Activated naive CD8-positive, alpha-beta T cell treated with anti-CD3 and anti-CD28 coated beads, Interleukin-2, amount 50 U/mL, for 24 hours (primary cell): ENCODE measurements around the gene CEP20.
"Not testable (repeated sequence)": the region's sequence is repeated elsewhere in the genome, so short reads cannot be mapped to it uniquely, and the experiment has no call there.

Experiments
- ATAC-seq: fragments of 150-1000 bp; cut with Tn5 transposase; one replicate; pipeline ENCODE4 v1.10.0; 2021
- DNase-seq: peaks from one replicate; pipeline ENCODE4 v3.0.0; 2021
- H3K27ac Mint-ChIP-seq: one replicate; pipeline ENCODE4 v1.8.0; 2021; ENCODE audit warnings: mild to moderate bottlenecking, mixed read lengths
- H3K27me3 Mint-ChIP-seq: one replicate; pipeline ENCODE4 v1.8.0; 2021; ENCODE audit warnings: mixed read lengths
- H3K36me3 Mint-ChIP-seq: one replicate; pipeline ENCODE4 v1.8.0; 2021; ENCODE audit warnings: low read depth, mixed read lengths
- H3K4me1 Mint-ChIP-seq: one replicate; pipeline ENCODE4 v1.8.0; 2021; ENCODE audit warnings: mixed read lengths
- H3K4me3 Mint-ChIP-seq: one replicate; pipeline ENCODE4 v1.8.0; 2021; ENCODE audit warnings: mild to moderate bottlenecking, moderate library complexity, mixed read lengths
- H3K9me3 Mint-ChIP-seq: one replicate; pipeline ENCODE4 v1.8.0; 2021; ENCODE audit warnings: mixed read lengths

The CEP20 gene

GRCh38 chr16:15857724-15858560 is 30.5 kb downstream of the CEP20 start:
- DNase-seq (no peak), ATAC-seq (no peak)
- H3K27me3 Mint-ChIP-seq, result peaks cover 41% of the 10 kb centered on the region
- H3K9me3 Mint-ChIP-seq, result no peaks in the 10 kb centered on the region
- no peak overlapping the region for H3K27ac Mint-ChIP-seq
- H3K4me3 Mint-ChIP-seq, result peak overlapping the region; percentile 64
- H3K4me1 Mint-ChIP-seq, result peaks cover 12% of the 10 kb centered on the region
- H3K36me3 Mint-ChIP-seq, result no peaks in the 10 kb centered on the region

DNA sequence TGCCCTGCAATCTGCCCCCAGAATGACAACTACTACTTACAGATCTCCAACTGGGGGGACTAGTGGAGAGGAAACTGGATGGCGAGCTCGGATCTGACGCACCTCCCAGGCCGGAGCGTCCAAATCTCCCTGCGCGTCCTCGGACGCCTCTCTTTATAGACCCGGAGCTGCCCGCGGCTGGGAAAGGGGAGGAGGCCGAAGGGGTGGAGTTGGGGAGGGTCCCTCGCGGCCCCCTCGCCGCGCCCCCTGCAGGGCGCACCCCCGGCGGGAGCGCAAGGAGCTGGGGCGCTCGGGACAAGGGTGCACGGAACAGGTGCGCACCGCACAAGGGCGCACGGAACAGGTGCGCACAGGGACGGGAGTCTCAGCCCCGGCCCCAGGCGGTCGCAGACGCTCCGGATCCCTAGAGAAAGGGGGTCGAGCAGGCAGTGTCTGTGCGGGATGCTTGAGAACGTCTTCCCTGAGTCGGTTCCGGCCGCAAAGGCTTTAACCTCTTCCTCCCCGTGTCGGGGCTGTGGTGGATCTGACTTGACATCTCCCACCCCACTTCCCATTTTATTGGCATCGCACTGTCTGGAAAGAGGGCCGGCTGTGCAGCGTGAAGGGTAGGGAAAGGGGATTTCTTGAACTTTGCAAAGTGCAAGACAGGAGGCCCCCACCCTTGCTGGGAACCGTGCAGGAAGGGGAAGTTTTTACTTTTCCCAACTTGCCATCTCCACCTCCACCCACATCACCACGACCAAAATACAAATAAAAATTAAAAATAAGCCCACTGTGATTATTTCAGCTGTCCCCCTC is 31.3 kb downstream of the CEP20 start, which contains the start of gene MYH11:
TSS of gene MYH11 (minus strand) at position 128 of the 798 bp plus-strand sequence. CDS start 18,776 bp downstream, outside the sequence.
- Mint-ChIP-seq H3K36me3 (no peaks in the 10 kb centered on the region), H3K4me3 (peak within 1 kb of the TSS; percentile 64), H3K27ac (no peak within 1 kb of the TSS), H3K27me3 (peaks cover 41% of the 10 kb centered on the region), H3K4me1 (peaks cover 12% of the 10 kb centered on the region), H3K9me3 (no peaks in the 10 kb centered on the region)
- DNase-seq, result no peak
- no peak for ATAC-seq

DNA sequence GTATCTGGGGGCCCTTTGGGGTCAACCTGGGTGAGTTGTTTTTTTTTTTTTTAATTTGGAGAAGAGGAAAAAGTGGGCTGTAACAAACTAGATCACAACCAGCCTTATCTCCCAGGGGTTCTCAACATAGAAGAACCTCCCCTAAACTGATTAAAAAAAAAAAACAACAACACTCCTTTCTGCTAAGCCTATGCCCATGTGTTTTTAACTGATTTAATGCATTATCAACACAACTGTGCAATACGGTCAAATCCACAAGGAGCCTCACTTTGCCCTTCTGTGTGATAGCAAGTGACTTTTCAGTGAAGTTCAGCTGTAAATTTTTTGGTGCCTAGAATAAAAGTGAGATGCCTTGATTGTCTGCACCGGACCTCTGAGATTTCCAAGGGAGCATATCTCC is 32.2 kb downstream of the CEP20 start:
- H3K36me3 Mint-ChIP-seq, result no peaks in the 10 kb centered on the region
- peaks cover 41% of the 10 kb centered on the region for H3K27me3 Mint-ChIP-seq

GRCh38 chr16:15855704-15856003 is 32.7 kb downstream of the CEP20 start:
- no peaks in the 10 kb centered on the region for H3K36me3 Mint-ChIP-seq
- no peaks in the 10 kb centered on the region for H3K9me3 Mint-ChIP-seq
- peaks cover 12% of the 10 kb centered on the region for H3K4me1 Mint-ChIP-seq
- DNase-seq (no peak), ATAC-seq (no peak)
- H3K27me3 Mint-ChIP-seq, result peaks cover 41% of the 10 kb centered on the region
- no peak overlapping the region for H3K27ac Mint-ChIP-seq
- H3K4me3 Mint-ChIP-seq, result no peak overlapping the region

More for the DNA sequence above, 32.2 kb downstream of the CEP20 start:
- Mint-ChIP-seq H3K4me3 (no peak overlapping the region), H3K9me3 (no peaks in the 10 kb centered on the region), H3K4me1 (peaks cover 12% of the 10 kb centered on the region), H3K27ac (no peak overlapping the region)
- ATAC-seq (no peak), DNase-seq (no peak)

DNA sequence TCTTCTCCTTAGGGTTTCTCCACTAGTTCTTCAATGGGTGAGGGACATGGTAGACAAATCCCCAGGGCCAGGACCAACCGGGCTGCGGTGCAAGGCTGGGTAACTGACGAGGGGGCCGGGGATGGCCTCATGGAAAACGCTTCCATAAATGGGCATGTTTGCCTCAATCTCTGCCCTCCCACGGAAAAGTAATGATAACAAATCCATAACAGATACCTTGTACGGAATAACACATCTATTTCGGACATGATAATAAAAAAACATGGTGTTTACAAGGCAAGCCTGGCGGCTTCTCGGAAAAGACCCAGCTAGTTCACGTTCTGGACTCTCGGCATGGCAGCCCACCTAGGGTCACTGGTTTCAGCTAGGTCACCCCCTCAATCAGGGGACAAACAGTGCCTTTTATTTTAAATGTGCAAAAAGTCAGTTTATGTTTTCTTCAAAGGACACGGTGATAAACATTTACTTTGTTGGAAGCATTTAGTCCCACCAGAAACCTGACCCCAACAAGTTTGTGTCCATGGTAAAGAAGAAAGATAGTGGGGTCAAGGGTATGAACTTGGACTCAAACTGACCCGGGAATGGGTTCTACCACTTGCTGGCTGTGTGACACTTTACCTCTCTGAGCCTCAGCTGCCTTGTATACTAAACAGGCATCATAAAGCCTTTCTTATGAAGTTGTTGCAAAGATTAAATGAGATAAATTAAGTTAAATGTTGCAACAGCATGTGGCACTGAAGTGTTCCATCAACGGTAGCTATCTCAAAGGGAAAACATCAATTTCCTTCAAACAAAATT is 33.3 kb downstream of the CEP20 start:
- DNase-seq (no peak), ATAC-seq (no peak)
- peaks cover 12% of the 10 kb centered on the region for H3K4me1 Mint-ChIP-seq
- H3K9me3 Mint-ChIP-seq, result no peaks in the 10 kb centered on the region
- H3K4me3 Mint-ChIP-seq, result no peak overlapping the region
- H3K27ac Mint-ChIP-seq, result no peak overlapping the region
- H3K36me3 Mint-ChIP-seq, result no peaks in the 10 kb centered on the region
- peaks cover 41% of the 10 kb centered on the region for H3K27me3 Mint-ChIP-seq

- H3K27me3 Mint-ChIP-seq, result peaks cover 37% of the 10 kb centered on the region
- DNase-seq, result no peak
- no peaks in the 10 kb centered on the region for H3K9me3 Mint-ChIP-seq
- H3K36me3 Mint-ChIP-seq, result no peaks in the 10 kb centered on the region
- H3K4me3 Mint-ChIP-seq, result no peak overlapping the region
- no peak overlapping the region for H3K27ac Mint-ChIP-seq
- ATAC-seq, result no peak
- H3K4me1 Mint-ChIP-seq, result peaks cover 12% of the 10 kb centered on the region
These were observed 34.3 kb downstream of the CEP20 start for GRCh38 chr16:15854061-15854460.

GRCh38 chr16:15853021-15853420 is 35.4 kb downstream of the CEP20 start:
- Mint-ChIP-seq H3K4me3 (no peak overlapping the region), H3K4me1 (peaks cover 12% of the 10 kb centered on the region), H3K27ac (no peak overlapping the region), H3K9me3 (no peaks in the 10 kb centered on the region), H3K36me3 (no peaks in the 10 kb centered on the region), H3K27me3 (peaks cover 34% of the 10 kb centered on the region)
- no peak for ATAC-seq
- no peak for DNase-seq

DNA sequence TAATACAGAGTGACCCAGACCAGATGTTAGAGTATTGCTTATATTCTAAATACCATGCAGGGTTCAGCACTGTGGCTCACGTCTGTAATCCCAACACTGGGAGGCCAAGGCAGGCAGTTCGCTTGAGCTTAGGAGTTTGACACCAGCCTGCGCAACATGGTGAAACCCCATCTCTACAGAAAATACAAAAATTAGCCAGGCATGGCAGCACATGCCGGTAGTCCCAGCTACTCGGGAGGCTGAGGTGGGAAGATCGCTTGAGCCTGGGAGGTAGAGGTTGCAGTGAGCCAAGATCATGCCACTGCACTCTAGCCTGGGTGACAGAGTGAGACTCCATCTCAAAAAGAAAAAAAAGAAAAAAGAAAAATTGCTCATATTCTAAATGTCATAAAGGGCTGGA is 37.8 kb downstream of the CEP20 start:
- not testable (repeated sequence) for H3K36me3 Mint-ChIP-seq, H3K27ac Mint-ChIP-seq, H3K4me3 Mint-ChIP-seq, H3K4me1 Mint-ChIP-seq, ATAC-seq, DNase-seq, H3K9me3 Mint-ChIP-seq
- peaks cover 12% of the 10 kb centered on the region for H3K27me3 Mint-ChIP-seq

GRCh38 chr16:15849209-15849981 is 39.0 kb downstream of the CEP20 start:
- Mint-ChIP-seq H3K4me3 (no peak overlapping the region), H3K4me1 (no peaks in the 10 kb centered on the region), H3K9me3 (no peaks in the 10 kb centered on the region), H3K27me3 (peaks cover 3% of the 10 kb centered on the region), H3K27ac (no peak overlapping the region), H3K36me3 (no peaks in the 10 kb centered on the region)
- ATAC-seq (no peak), DNase-seq (no peak)

GRCh38 chr16:15847611-15848175 is 40.7 kb downstream of the CEP20 start:
- Mint-ChIP-seq H3K27me3 (no peaks in the 10 kb centered on the region), H3K4me3 (no peak overlapping the region), H3K27ac (no peak overlapping the region), H3K36me3 (no peaks in the 10 kb centered on the region), H3K4me1 (no peaks in the 10 kb centered on the region), H3K9me3 (no peaks in the 10 kb centered on the region)
- ATAC-seq (no peak), DNase-seq (no peak)

DNA sequence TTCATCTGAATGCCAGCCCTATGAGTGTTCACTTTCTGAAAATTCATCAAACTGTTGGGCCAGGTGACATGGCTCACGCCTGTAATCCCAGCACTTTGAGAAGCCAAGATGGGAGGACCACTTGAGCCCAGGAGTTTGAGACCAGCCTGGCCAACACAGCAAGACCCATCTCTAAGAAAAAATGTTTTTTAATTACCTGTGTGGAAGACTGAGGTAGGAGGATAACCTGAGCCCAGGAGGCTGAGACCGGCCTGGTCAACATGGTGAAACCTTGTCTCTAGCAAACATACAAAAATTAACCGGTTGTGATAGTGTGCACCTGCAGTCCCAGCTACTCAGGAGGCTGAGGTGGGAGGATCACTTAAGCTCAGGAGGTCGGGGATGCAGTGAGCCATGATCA is 41.9 kb downstream of the CEP20 start:
- no peak overlapping the region for H3K27ac Mint-ChIP-seq

GRCh38 chr16:15843635-15844279 is 44.6 kb downstream of the CEP20 start:
- no peak for DNase-seq
- H3K27me3 Mint-ChIP-seq, result no peaks in the 10 kb centered on the region
- no peaks in the 10 kb centered on the region for H3K4me1 Mint-ChIP-seq
- ATAC-seq, result no peak
- H3K9me3 Mint-ChIP-seq, result no peaks in the 10 kb centered on the region
- H3K36me3 Mint-ChIP-seq, result no peaks in the 10 kb centered on the region
- no peak overlapping the region for H3K4me3 Mint-ChIP-seq
- H3K27ac Mint-ChIP-seq, result no peak overlapping the region

More for the DNA sequence above, 41.9 kb downstream of the CEP20 start:
- H3K27me3 Mint-ChIP-seq, result no peaks in the 10 kb centered on the region
- no peak for DNase-seq
- no peaks in the 10 kb centered on the region for H3K9me3 Mint-ChIP-seq
- H3K36me3 Mint-ChIP-seq, result no peaks in the 10 kb centered on the region
- ATAC-seq, result no peak
- no peak overlapping the region for H3K4me3 Mint-ChIP-seq
- H3K4me1 Mint-ChIP-seq, result no peaks in the 10 kb centered on the region

DNA sequence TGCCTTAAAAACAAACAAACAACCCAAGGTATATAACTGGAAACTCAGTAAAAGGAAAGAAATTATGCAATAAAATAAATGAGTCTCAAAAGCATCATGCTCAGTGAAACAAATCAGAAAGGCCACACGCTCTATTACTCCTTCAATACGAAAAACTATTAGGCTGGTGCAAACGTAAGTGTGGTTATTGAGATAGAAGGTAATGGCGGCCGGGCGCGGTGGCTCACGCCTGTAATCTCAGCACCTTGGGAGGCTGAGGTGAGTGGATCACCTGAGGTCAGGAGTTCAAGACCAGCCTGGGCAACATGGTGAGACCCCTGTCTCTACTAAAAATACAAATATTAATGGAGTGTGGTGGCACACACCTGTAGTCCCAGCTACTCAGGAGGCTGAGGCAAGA is 49.2 kb downstream of the CEP20 start:
- not testable (repeated sequence) for ATAC-seq, H3K36me3 Mint-ChIP-seq, DNase-seq, H3K27me3 Mint-ChIP-seq, H3K9me3 Mint-ChIP-seq, H3K27ac Mint-ChIP-seq, H3K4me3 Mint-ChIP-seq
- peaks cover 10% of the 10 kb centered on the region for H3K4me1 Mint-ChIP-seq
